ES-I3 (cell line): ENCODE measurements around the gene JMJD4.

Experiments
- H3K36me3 ChIP-seq: 2 replicates; pipeline ENCODE4 v1.6.1; 2013; ENCODE audit warnings: mild to moderate bottlenecking, low read length, control low read depth, moderate library complexity; ENCODE audit not compliant: insufficient read depth
- H3K4me1 ChIP-seq: 2 replicates; pipeline ENCODE4 v1.6.1; 2013; ENCODE audit warnings: mild to moderate bottlenecking, control low read depth, low read length; ENCODE audit not compliant: insufficient read depth
- H3K9ac ChIP-seq: 2 replicates; pipeline ENCODE4 v1.6.1; 2013; ENCODE audit warnings: low read depth, mild to moderate bottlenecking, low read length, moderate library complexity
- H3K9me3 ChIP-seq: 2 replicates; pipeline ENCODE4 v1.6.1; 2013; ENCODE audit warnings: mild to moderate bottlenecking, low read length, moderate library complexity; ENCODE audit not compliant: control insufficient read depth, insufficient read depth

Gene JMJD4

GRCh38 chr1:227765261-227766014, 30.3 kb upstream of the JMJD4 start:
- H3K4me1 ChIP-seq: peaks cover 8% of the 10 kb centered on the region
- no peaks in the 10 kb centered on the region for H3K9me3 ChIP-seq
- H3K36me3 ChIP-seq: peaks cover 9% of the 10 kb centered on the region
- no peak overlapping the region for H3K9ac ChIP-seq

GRCh38 chr1:227764019-227764391, 28.9 kb upstream of the JMJD4 start:
- Histone ChIP-seq H3K36me3 (peaks cover 9% of the 10 kb centered on the region), H3K9ac (no peak overlapping the region), H3K9me3 (no peaks in the 10 kb centered on the region), H3K4me1 (peaks cover 8% of the 10 kb centered on the region)

- Histone ChIP-seq H3K36me3 (peaks cover 9% of the 10 kb centered on the region), H3K9ac (no peak overlapping the region), H3K4me1 (peaks cover 8% of the 10 kb centered on the region), H3K9me3 (no peaks in the 10 kb centered on the region)
Observed at GRCh38 chr1:227763246-227764018, 28.3 kb upstream of the JMJD4 start.

- H3K4me1 ChIP-seq: peaks cover 8% of the 10 kb centered on the region
Observed at GRCh38 chr1:227762231-227762911, 27.3 kb upstream of the JMJD4 start.

GRCh38 chr1:227761621-227762230, 26.6 kb upstream of the JMJD4 start:
- peaks cover 4% of the 10 kb centered on the region; the same call in 1 of the 2 replicates for H3K36me3 ChIP-seq
- no peak overlapping the region for H3K9ac ChIP-seq
- no peaks in the 10 kb centered on the region for H3K9me3 ChIP-seq
- H3K4me1 ChIP-seq: peaks cover 8% of the 10 kb centered on the region

More at GRCh38 chr1:227762231-227762911, 27.3 kb upstream of the JMJD4 start:
- Histone ChIP-seq H3K36me3 (peaks cover 4% of the 10 kb centered on the region), H3K9ac (no peak overlapping the region), H3K9me3 (no peaks in the 10 kb centered on the region)

GRCh38 chr1:227760377-227760776, 25.3 kb upstream of the JMJD4 start:
- Histone ChIP-seq H3K36me3 (peaks cover 4% of the 10 kb centered on the region; the same call in 1 of the 2 replicates), H3K9ac (no peak overlapping the region), H3K4me1 (peaks cover 8% of the 10 kb centered on the region), H3K9me3 (no peaks in the 10 kb centered on the region)

DNA sequence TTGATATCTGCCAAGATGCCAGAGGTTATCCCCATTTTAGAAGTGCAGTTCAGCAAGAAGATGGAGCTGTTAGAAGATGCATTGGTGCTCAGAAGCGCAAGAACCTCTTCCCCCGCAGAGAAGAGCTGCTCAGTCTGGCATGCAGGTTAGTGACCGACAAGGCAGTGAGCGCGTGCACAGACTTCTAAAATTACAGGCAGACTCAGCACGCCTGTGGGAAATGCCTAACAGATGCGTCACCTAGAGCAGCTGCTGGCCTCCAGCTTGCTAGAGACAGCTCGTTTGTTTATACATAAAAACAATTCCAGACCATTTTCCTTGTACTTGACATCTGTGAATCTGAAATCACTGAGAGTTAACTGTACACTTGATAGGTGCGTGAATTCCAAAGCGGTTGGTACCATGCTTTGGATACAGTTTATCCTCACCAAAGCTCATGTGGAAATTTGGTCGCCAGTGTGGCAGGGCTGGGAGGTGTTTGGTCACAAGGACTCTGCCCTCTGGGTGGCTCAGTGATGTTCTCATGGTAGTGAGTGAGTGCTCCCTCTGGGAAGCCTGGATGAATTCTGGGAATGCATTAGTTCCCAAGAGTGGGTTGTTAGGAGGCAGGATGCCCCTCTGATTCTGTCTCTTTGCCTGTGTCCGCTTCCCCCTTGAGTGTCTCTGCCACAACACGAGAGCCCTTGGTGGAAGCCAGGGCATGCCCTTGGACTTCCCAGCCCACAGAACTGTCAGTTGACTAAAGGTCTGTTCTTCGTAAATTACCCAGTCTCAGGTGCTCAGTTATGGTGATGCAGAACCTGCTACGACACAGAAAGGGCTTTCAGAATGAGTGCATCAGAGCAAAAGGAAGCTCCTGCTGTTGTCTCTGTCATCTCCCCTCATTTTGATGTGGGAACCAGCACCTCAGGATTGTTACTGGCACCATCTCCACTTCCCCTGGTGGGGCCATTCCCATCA, 24.5 kb upstream of the JMJD4 start:
- H3K9ac ChIP-seq: no peak overlapping the region
- no peaks in the 10 kb centered on the region for H3K9me3 ChIP-seq
- H3K36me3 ChIP-seq: no peaks in the 10 kb centered on the region; the same call in 1 of the 2 replicates
- peaks cover 8% of the 10 kb centered on the region for H3K4me1 ChIP-seq

GRCh38 chr1:227758366-227758765, 23.3 kb upstream of the JMJD4 start:
- Histone ChIP-seq H3K9me3 (no peaks in the 10 kb centered on the region), H3K9ac (no peak overlapping the region), H3K36me3 (no peaks in the 10 kb centered on the region; the same call in 1 of the 2 replicates), H3K4me1 (peaks cover 8% of the 10 kb centered on the region)

DNA sequence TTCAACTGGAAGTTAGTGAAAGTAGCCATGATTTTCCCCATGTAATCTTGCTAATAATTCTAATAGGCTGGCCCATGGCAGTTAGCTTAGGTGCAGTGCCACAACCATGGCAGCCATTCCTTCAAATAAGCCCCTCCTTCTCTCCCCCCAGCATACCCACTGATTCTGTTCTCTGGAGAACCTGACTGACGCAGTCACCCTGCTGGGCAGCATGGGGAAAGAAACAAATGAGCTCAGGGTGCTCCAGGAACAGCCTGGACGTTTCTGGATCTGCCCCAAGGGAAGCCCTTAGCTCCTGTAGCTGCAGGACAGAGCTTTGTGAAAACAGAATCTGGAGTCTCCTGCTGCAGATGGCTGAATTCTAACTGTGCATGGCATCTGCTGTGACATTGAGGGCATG, 22.7 kb upstream of the JMJD4 start:
- Histone ChIP-seq H3K36me3 (no peaks in the 10 kb centered on the region; the same call in 1 of the 2 replicates), H3K9me3 (no peaks in the 10 kb centered on the region), H3K4me1 (peaks cover 2% of the 10 kb centered on the region), H3K9ac (no peak overlapping the region)

DNA sequence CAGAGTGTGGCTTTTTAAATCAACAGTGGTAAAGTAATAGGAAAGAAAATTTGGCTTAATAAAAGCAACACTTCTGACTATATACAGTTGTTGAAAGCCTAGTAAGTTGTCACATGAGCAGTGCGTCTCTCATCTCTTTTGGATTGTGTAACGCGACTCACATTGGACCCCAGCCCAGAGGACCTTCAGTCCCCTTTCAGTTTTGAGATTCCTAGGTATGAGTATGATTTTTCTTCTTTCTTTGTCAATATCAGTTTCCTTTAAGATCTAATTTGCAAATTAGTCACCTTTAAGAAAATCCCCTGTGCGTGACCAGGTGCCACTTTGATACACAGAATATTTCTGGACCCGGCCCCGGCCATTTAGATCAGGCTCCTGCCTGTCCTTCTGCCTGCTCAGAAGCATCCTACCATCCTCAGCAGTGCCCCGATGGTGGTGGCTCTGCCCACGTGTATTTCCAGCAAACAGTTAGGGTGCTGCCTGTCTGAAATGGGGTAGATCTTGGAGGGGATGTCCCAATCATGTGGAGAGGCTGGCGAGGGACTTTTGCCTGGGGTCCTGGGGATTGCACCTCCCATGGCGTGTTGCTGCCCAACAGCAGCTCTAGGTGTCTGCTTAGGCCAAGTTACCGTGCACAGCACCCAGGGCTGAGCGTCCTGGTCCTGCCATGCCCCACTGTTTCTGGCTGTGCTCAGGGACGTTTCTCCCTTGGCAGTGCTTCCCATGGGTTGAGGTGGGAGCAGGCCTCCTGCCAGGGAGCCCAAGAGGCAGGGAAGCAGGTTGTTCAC, 21.3 kb upstream of the JMJD4 start:
- H3K36me3 ChIP-seq: no peaks in the 10 kb centered on the region; the same call in 1 of the 2 replicates
- no peaks in the 10 kb centered on the region for H3K4me1 ChIP-seq
- no peaks in the 10 kb centered on the region for H3K9me3 ChIP-seq
- H3K9ac ChIP-seq: no peak overlapping the region

DNA sequence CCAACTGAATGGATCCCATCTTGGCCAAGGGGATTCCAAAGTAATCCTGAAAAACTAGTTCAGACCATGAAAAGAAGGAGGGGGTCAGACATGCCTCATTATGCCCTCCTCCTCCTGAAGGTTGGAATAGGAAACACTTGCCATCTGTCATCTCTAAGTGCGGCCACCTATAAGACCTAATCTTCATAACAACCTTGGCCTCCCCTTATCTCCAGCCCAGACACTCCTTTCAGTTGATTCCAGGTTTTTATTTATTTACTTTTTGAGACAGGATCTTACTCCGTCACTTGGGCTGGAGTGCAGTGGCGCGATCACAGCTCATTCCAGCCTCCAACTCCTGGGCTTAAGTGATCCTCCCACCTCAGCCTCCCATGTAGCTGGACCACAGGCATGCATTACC, 19.9 kb upstream of the JMJD4 start:
- H3K9ac ChIP-seq: no peak overlapping the region
- H3K4me1 ChIP-seq: no peaks in the 10 kb centered on the region
- H3K36me3 ChIP-seq: no peaks in the 10 kb centered on the region; the same call in 1 of the 2 replicates
- no peaks in the 10 kb centered on the region for H3K9me3 ChIP-seq

DNA sequence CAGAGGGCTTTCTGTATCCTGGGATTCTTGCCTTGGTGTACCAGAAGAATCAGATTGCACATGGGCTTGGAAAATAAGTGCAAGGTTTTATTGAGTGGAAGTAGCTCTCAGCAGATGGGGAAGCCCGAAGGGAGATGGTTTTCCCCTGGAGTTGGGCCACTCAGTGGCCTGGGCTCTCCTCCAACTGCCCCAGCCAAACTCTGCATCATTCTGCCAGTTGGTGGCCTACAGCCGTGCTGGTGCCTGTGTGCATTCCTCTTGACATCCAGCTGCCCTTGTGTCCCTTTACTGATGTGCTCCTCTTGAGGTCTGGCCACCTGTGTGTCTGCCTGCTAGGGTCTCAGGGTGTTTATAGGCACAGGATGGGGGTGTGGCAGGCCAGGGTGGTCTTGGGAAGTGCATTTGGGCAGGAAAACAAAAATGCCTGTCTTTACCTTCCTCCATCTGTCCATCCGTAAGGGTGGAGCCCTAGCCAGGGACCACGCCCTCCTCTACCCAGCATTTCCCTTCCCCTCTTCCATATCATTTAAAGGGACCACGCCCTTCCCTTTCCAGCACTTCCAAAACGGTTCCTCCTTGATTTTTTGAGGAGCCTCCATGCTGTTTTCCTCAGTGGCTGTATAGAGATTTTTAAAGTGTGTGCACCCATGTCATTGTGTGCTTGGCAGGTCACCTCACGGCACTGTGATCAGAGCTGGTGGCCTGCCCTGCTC, 19.1 kb upstream of the JMJD4 start:
- Histone ChIP-seq H3K4me1 (no peaks in the 10 kb centered on the region), H3K9me3 (no peaks in the 10 kb centered on the region), H3K36me3 (no peaks in the 10 kb centered on the region; the same call in none of the 2 replicates), H3K9ac (no peak overlapping the region)
